Duodenal mucosa (tissue), 2 donors: ENCODE data around the gene EARS2.
A peak's percentile ranks its signal among the peaks of the same experiment; 100 is the strongest.

Experiments used
- H3K27ac ChIP-seq: one replicate; pipeline ENCODE4 v1.7.0; 2013; ENCODE audit warnings: low read depth, low read length
- H3K27me3 ChIP-seq, 2 donors: one replicate each; pipeline ENCODE4 v1.7.0; 2013; ENCODE audit warnings: low read length in 2 of 2, control low read depth in 1 of 2; ENCODE audit not compliant: insufficient read depth in 2 of 2, control insufficient read depth in 1 of 2
- H3K36me3 ChIP-seq, 2 donors: one replicate each; pipeline ENCODE4 v1.7.0; 2013; ENCODE audit warnings: low read length in 2 of 2, control low read depth in 1 of 2; ENCODE audit not compliant: insufficient read depth in 2 of 2, control insufficient read depth in 1 of 2
- H3K4me1 ChIP-seq, 2 donors: one replicate each; pipeline ENCODE4 v1.7.0; 2013; ENCODE audit warnings: low read length in 2 of 2, control low read depth in 1 of 2; ENCODE audit not compliant: insufficient read depth in 2 of 2, control insufficient read depth in 1 of 2
- H3K4me3 ChIP-seq, 2 donors: one replicate each; pipeline ENCODE4 v1.7.0; 2013; ENCODE audit warnings: low read length in 2 of 2, low read depth in 1 of 2
- H3K9ac ChIP-seq, 2 donors: one replicate each; pipeline ENCODE4 v1.7.0; 2013; ENCODE audit warnings: low read length in 2 of 2, low read depth in 1 of 2
- H3K9me3 ChIP-seq, 2 donors: one replicate each; pipeline ENCODE4 v1.7.0; 2013; ENCODE audit warnings: low read length in 2 of 2, control low read depth in 1 of 2; ENCODE audit not compliant: control insufficient read depth in 1 of 2

EARS2 gene

DNA sequence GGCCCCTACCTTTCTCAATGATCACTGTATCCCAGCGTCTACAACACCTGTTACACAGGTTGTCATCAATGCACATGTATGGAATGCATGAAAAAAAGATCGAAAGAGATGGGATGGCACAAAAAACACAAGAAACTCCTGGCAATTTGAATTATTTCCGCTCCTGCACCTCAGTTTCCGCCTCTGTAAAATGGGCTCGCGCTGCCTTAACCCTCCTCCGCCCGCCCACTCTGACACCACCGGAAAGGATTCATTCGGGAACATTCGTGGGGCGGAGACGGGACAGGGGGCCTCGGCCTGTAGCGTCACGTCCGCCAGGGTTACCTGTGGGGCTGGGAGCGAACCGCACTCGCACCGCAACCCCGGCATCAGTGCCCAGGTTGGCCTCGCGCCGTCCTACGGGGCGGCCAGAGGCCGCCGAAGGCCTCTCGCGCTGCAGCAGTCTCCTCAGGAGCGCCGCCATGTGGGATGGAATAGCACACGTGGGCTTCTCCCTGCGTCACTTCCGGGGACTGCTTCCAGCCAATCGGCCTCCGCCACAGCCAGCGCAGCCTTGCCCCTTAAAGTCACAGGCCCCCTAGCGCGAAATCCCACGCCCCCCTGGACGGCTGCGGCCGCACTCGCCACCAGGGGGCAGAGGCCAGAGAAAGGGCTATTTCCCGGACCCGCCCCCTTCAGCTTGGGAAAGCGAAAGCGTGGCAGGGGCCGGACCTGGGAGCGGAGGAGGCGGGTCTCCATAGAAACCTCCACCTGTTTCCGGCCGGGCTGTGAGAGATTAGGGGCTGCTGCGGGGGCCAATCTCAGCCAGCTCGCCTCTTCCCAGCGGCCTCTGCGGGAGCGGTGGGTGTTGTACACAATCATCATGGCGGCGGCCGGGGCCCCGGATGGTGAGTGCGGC is at the start of gene EARS2, which contains the start of gene UBFD1:
EARS2 (minus strand) TSS at position 470 of the 898 bp plus-strand sequence; CDS start at position 463, 7 bp downstream.
UBFD1 (plus strand) TSS at position 847 of the 898 bp plus-strand sequence; CDS start at position 863, 16 bp downstream.
- H3K36me3 ChIP-seq = peaks cover 22 to 31% of the 10 kb centered on the region in 2 donors
- peak within 1 kb of the TSS; percentile 79 for H3K27ac ChIP-seq
- H3K4me1 ChIP-seq = peaks cover 7 to 15% of the 10 kb centered on the region in 2 donors
- H3K4me3 ChIP-seq = peak within 1 kb of the TSS; percentile 76 to 90
- H3K27me3 ChIP-seq = no peaks in the 10 kb centered on the region
- H3K9me3 ChIP-seq = no peaks in the 10 kb centered on the region
- peak within 1 kb of the TSS; percentile 70 to 84 for H3K9ac ChIP-seq

DNA sequence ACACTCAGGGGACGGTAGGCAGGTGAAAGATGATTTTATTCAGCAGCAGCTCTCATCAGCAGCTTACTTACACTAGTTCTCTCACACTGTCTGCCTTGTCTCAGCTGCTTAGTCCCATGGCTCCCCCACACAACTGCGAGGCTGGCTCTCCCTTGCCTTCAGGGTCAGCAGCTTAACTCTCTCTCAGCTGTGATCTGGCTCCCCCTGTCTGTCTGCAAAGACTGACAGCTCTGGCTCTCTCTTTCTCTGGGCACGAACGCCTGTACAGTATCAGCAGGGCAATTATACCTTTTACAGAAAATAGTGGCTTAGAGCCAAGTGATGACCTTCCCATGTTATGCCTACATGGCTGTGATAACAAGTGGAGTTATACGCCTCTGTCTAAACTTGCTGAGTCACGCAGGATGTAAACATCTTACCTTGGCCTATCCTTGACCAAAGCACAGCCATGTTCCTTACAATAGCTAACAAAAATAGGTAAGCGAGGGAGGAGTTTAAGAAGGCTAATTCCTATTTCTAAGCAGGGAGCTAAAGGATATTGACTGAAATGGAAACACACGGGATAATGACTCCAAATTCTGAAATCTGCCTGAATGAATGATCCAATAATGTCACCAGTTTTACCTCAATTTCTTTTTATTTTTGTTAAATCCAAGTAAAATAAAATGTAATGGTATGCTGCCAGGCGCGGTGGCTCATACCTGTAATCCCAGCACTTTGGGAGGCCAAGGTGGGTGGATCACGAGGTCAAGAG is 40.0 kb upstream of the EARS2 start:
- H3K27ac ChIP-seq = no peak overlapping the region
- H3K9me3 ChIP-seq = no peaks in the 10 kb centered on the region
- no peak overlapping the region for H3K4me3 ChIP-seq
- peaks cover 0 to 29% of the 10 kb centered on the region in 2 donors for H3K36me3 ChIP-seq
- H3K4me1 ChIP-seq = peaks cover 0 to 13% of the 10 kb centered on the region in 2 donors
- H3K27me3 ChIP-seq = no peaks in the 10 kb centered on the region
- H3K9ac ChIP-seq = no peak overlapping the region

DNA sequence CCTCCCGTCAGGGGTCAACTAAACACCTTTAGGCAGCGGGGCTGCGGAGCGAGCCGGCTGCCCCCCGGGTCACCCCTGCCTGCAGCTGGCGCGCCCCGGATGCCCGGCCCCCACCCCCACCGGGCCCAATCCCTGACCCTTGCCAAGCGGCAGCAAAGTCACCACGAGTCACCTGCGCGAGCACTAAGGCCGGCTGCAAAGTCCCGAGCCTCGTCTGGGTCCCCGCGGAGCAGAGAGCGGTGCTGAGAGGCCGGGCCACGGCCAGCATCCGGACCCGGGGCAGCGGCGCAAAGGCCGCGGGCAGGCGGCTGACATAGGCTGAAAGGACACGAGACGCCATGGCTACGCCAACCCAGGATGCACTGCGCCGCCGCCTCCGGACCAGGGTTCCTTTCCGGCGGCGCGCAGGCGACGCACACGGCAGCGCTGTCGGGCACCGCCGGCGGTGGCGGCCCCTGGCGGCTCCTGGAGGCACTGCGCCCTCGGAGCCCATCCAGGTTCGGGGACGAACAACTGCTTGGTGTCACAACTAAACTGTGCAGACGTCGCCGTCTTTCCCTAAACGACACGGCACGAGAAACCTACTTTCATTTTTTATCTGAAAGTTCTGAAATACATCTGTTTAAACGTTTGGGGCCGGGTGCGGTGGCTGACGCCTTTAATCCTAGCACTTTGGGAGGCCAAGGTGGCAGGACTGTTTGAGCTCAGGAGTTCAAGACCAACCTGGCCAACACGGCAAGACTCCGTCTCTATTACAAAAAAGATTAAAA is 39.0 kb upstream of the EARS2 start, which contains the start of gene NDUFAB1:
NDUFAB1 (minus strand) TSS at position 366 of the 770 bp plus-strand sequence; CDS start at position 340, 26 bp downstream.
- peak within 1 kb of the TSS; percentile 86 to 100 for H3K4me3 ChIP-seq
- peaks cover 5 to 31% of the 10 kb centered on the region in 2 donors for H3K36me3 ChIP-seq
- H3K9me3 ChIP-seq = no peaks in the 10 kb centered on the region
- peak within 1 kb of the TSS; percentile 54 for H3K27ac ChIP-seq
- no peaks in the 10 kb centered on the region for H3K27me3 ChIP-seq
- H3K9ac ChIP-seq = peak within 1 kb of the TSS; percentile 73 to 80
- H3K4me1 ChIP-seq = peaks cover 0 to 13% of the 10 kb centered on the region in 2 donors

DNA sequence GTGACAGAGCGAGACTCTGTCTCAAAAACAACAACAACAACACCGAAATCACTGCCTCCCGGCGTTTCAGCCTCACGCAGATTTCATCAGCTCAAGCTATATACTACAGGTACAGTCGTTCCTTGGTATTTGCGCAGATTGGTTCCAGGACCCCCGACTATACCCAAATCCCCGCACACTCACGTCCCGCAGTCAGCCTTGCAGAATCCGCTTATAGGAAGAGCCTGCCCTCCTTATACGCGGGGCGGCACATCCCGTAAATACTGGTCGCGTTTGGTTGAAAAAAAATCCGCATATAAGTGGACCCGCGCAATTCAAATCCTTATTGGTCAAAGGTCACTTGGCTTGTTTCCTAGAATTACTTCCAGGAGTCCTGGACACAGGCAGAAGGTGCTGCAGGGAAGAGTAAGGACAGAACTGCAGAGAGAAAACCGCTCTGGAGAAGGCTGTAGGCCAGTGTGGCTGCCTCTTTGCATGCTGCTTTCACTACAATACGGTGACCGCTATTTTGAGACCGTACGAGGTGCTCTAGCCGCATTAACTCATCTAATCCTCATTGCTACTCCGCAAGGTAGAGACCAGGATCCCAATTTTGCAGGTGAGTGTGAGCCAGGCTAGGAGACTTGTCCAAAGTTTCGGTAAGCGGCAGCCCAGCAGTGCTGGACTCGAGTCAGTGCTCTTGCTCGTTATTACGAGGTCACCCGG is 38.2 kb upstream of the EARS2 start:
- Histone ChIP-seq H3K36me3 (peaks cover 5 to 35% of the 10 kb centered on the region in 2 donors), H3K9me3 (no peaks in the 10 kb centered on the region), H3K4me1 (peaks cover 0 to 13% of the 10 kb centered on the region in 2 donors), H3K27ac (peak overlapping the region; percentile 54), H3K27me3 (no peaks in the 10 kb centered on the region), H3K4me3 (peak overlapping the region; percentile 86 to 100), H3K9ac (peak overlapping the region; percentile 73 to 80)

DNA sequence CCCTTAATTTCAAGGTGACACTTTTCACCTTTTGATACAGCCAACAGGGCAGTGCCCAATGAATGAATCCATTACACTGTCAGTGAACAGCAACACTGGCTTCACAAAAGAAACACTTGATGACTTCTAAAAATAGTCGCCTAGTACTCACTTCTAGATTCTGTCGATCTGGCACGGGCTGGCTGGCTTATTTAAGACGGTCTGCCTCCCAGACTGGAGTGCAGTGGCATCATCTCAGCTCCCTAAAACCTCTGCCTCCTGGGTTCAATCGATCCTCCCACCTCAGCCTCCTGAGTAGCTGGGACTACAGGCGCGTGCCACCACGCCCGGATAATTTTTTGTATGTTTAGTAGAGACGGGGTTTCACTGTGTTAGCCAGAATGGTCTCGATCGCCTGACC is 37.0 kb upstream of the EARS2 start:
- no peaks in the 10 kb centered on the region for H3K9me3 ChIP-seq
- H3K27me3 ChIP-seq = no peaks in the 10 kb centered on the region
- H3K4me1 ChIP-seq = peaks cover 0 to 13% of the 10 kb centered on the region in 2 donors
- H3K9ac ChIP-seq = no peak overlapping the region
- H3K36me3 ChIP-seq = peaks cover 10 to 47% of the 10 kb centered on the region in 2 donors
- H3K4me3 ChIP-seq = no peak overlapping the region
- H3K27ac ChIP-seq = no peak overlapping the region

DNA sequence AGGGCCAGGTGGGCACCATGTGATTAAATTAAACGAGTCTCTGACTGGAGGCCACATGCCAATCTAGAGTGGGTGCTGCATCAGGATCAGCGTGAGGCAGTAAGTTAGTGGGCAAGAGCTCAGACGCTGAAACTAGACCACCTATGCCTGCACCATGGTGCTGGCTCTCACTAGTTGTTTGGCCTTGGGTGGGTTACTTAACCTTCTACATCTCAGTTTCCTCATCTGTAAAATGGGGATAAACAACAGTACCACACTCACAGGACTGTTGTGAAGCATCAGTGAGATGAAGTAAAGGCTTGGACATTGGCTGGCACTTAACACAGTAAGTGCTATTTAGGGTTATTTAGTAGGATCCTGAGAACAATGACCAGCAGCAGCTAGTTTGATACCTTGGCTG is 33.0 kb upstream of the EARS2 start:
- no peaks in the 10 kb centered on the region for H3K27me3 ChIP-seq
- H3K4me3 ChIP-seq = no peak overlapping the region
- no peak overlapping the region for H3K9ac ChIP-seq
- no peaks in the 10 kb centered on the region for H3K9me3 ChIP-seq
- H3K27ac ChIP-seq = no peak overlapping the region
- peaks cover 10 to 83% of the 10 kb centered on the region in 2 donors for H3K36me3 ChIP-seq
- H3K4me1 ChIP-seq = peaks cover 0 to 8% of the 10 kb centered on the region in 2 donors

DNA sequence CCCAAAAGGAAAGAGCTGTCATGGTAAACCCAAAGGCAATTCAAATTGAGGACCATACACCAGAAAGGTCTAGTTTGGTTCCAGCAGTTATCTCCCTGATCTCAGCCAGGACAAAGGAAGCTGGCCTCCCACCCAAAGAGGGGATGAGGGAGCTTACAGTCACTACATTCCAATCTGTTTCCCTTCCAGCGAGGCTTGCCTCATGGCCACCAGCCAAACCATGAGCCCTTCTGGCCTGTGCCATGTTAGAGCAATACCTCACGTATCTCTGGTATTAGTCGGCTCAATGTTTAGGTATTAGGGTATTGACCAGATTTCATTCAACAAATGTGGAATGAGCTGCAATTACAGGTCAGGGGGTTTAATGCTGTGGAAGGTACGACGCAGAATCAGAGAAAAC is 30.6 kb upstream of the EARS2 start:
- H3K9me3 ChIP-seq = no peaks in the 10 kb centered on the region
- no peak overlapping the region for H3K27ac ChIP-seq
- H3K9ac ChIP-seq = no peak overlapping the region
- peaks cover 19 to 82% of the 10 kb centered on the region in 2 donors for H3K36me3 ChIP-seq
- no peaks in the 10 kb centered on the region for H3K27me3 ChIP-seq
- H3K4me3 ChIP-seq = no peak overlapping the region
- H3K4me1 ChIP-seq = no peaks in the 10 kb centered on the region

DNA sequence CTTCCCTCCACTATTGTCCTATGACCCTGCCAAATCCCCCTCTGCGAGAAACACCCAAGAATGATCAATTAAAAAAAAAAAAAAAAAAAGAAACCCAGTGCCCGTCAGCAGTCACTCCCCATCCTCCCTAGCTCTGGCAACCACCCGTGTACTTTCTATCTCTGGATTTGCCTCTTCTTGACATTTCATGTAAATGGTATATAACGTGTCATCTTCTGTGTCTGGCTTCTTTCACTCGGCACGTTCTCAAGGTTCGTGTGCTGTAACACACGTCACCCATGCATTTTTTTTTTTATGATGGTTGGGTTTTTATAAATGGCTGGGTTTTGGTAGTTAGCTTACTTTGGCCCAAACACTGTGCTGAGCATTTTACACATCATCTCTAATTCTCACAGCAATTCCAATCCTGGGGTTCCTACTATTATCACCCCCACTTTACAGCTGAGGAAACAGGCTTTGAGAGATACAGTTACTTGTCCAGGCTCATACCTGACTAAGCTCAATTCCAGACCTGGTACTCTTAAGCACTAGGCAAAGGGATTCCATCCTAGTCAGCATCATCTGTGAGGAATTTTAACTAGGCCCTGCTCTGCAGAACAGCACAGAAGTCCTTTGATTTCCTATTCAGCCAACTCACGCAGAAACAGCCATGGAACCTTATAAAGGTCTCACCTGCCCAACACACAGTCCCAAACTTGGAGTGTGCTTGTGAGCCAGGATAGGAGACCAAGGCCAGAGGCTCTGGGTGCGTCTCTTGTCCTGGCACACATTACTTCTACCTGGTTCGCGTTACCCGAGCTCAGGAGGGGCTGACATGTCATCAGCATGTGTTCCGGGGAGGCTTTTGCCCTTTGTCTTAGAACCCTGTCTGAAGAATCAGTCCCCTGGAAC is 27.3 kb upstream of the EARS2 start:
- H3K4me1 ChIP-seq = no peaks in the 10 kb centered on the region
- H3K27ac ChIP-seq = no peak overlapping the region
- no peaks in the 10 kb centered on the region for H3K27me3 ChIP-seq
- no peak overlapping the region for H3K4me3 ChIP-seq
- peaks cover 17 to 75% of the 10 kb centered on the region in 2 donors for H3K36me3 ChIP-seq
- no peaks in the 10 kb centered on the region for H3K9me3 ChIP-seq
- no peak overlapping the region for H3K9ac ChIP-seq
